ENCODE results near the gene ADCYAP1R1.

ADCYAP1R1 gene

DNA sequence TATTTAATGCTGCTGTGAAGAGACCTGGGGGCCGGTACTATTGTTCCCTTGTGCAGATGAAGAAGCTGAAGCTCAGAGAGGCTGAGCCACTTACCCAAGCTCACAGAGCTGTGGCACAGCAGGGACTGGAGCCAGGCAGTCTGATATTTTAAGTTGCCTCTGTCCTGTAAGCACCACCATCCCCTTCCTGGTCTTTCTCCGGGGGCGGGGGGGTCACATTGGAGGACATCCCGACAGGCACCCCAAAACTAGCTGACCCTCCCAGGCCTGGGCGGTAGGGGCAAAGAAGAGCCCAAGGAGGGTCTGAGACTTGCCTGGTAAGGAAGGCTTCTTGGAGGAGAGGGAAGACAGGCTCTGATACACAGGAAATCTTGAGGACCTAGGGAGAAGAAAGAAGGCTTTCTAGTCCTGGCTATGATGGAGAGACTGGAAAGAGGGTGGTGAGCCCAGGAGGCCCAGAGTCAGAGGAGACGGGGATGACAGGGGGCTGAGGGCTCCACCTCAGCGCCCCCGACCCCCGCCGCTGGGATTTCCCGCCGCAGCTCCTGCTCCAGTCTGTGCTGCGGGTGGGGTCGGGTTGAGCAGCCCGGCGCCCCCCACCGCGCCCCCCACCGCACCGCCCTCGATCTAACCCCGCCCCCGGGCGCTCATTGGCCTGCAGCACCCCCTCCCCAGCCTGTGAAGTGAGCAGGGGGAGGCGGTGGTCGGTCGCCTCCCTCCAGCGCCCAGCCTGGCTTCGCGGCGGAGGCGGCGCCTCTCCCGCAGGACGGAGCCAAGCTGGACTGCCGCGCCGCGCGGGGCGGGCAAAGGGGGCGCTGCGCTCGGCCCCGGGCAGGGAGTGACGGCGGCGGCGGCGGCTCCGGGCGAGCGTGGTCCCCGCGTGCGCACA lies at the start of gene ADCYAP1R1:
Gene ADCYAP1R1 (plus strand): TSS at position 711 of the 889 bp plus-strand sequence. CDS start 10,957 bp downstream, outside the sequence.
- DNase-seq, result no peak

GRCh38 chr7:31003097-31003496 lies 49.0 kb upstream of the ADCYAP1R1 start:
- DNase-seq, result no peak

GRCh38 chr7:31003721-31004120 lies 48.4 kb upstream of the ADCYAP1R1 start:
- DNase-seq, result no peak

DNA sequence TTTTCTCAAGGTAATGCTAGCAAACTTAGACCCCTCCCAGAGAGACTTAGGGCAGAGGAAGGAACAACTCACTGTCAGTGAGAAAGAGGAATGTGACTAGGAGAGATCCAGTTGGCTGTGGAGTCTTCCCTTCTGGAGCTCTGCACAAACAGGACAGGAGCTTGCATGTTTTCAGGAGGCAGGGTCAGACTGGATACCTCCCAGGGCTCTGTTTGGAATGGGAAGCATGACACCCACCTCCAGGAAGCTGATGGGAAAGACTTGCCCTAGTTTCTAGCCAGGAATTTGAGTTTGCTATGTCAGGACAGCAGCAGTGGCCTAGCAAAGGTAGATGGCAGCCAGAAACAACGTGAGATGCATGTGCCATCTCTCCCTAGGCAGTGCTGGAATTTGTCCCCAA lies 47.7 kb upstream of the ADCYAP1R1 start:
- no peak for DNase-seq

DNA sequence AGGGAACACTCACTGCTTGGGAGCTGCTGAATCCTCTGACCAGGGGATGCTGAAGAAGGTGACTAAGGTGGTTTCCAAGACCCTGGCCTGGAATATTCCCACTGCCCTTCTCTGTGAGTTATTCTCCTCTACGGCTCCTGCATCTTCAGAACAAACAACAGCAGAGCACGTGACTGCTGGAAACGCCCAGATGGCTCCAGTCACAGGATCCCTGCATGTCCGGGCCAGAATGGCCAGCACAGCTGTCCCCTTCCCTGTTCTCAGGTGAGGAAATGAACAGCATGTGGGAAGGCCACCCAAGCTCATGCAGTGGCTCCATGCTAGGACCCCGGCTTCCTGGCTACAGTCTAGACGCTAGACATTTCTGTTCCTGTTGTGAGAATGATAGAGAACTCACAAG lies 45.3 kb upstream of the ADCYAP1R1 start:
- DNase-seq, result no peak

DNA sequence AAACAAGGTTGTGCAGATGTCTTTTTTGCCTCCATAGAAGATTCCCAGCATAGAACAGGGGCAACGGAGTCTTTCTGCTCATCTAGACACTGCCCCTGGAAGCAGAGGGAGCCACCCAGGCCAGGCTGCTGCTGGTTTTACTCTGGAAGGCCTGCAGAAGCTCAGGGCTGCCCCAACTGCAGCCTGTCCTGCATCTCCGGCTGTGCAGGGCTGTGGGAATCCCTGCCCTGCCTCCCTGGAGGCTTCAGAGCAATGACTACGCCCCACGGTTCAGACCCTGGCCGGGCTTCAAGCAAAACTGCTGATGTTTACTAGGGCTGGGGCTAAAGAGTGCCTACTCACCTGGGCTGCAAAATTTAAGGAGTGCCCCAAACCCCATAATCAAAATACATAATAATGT lies 44.5 kb upstream of the ADCYAP1R1 start:
- no peak for DNase-seq

- no peak for DNase-seq
Observed at GRCh38 chr7:31014826-31015225, 37.3 kb upstream of the ADCYAP1R1 start.

DNA sequence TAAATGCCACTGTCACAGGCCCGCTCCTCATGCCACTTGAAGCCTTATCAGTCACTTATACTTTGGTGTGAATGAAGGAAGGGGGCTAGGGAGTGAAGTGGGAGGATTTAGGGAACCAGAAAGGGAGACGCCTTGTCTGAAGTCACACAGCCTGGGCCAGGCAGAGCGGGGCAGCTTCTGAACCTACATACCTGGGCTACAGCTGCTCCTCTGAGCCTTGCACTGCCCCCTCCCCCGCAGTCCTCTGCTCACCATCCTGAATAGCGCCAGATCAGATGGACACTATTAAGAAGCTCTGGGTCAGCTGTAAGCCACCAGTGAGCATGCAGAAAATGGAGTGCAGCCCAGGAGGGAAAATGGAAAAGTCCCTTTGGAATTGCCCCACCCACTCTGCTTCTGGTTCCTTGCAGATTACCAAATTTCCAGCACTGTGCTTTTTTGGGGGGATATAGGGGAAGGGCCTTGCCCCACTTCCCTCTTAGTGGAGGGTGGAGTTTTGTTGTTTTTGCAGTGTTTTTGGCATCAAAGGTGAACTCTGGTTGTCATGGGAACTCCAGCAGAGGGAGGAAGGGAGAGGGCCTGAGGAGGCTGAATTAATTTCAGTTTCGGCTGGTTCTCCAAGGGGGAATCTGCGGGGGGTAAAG lies 35.0 kb upstream of the ADCYAP1R1 start:
- no peak for DNase-seq

- no peak for DNase-seq
Observed at GRCh38 chr7:31017721-31018120, 34.4 kb upstream of the ADCYAP1R1 start.

DNA sequence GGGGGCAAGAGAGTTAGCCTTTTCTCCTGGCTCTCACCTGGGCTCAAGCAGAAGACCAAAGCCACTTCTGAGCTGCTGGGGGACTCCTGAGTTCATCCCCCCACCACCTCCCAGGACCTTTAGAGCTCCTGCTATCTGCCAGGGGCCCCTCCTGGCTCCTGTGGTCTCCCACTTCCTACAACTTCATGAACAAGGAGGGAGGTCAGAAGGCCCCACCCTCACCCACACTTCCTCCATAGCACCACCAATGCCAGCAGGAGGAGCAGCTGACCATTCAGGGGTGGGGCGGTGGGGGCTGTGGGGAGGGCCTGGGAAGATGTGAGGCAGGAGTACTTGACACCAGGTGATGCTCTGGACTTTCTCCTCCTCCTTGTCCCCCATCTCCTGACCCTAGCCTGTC lies 32.6 kb upstream of the ADCYAP1R1 start:
- DNase-seq, result no peak

GRCh38 chr7:31020161-31020560 lies 31.9 kb upstream of the ADCYAP1R1 start:
- DNase-seq, result no peak

GRCh38 chr7:31020652-31021051 lies 31.5 kb upstream of the ADCYAP1R1 start:
- DNase-seq, result no peak

DNA sequence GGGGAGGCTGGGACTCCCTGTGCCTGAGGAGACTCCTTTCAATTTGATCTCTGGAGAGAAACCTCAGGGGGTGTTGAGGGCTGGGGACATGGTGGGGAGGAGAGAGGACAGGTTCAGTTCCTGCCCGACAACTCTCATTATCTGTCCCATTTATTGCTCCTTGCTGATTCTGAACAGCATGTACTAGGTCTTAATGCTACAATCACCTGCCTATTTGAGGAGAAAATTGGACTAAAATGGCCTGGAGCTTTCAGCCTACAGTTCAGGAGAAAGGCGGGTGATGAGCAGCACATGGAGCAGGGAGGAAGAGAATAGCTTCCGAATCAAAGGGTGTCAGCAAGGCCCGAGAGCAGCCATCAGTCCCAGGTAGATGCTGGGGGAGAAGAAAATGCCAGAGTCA lies 30.0 kb upstream of the ADCYAP1R1 start:
- DNase-seq, result no peak

DNA sequence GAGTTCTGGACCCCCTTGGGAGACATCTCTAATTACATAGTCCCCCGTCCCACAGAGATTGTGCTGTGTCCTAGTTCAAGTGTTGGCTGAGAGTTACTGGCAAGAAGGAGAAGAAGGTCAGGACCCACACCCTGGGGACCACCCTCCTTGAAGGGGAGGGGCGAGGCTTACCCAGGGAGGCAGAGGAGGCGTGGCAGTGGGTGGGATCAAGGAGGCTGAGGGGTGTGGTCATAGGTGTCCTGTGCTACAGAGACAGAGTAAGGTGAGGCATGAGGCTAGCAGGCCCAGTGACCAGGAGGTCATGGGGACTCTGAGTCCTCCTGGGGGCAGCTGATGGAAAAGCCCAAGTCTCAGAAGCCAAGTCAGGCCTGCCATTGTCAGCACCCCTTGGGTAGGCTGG lies 29.4 kb upstream of the ADCYAP1R1 start:
- no peak for DNase-seq

GRCh38 chr7:31023877-31024276 lies 28.2 kb upstream of the ADCYAP1R1 start:
- DNase-seq, result no peak

DNA sequence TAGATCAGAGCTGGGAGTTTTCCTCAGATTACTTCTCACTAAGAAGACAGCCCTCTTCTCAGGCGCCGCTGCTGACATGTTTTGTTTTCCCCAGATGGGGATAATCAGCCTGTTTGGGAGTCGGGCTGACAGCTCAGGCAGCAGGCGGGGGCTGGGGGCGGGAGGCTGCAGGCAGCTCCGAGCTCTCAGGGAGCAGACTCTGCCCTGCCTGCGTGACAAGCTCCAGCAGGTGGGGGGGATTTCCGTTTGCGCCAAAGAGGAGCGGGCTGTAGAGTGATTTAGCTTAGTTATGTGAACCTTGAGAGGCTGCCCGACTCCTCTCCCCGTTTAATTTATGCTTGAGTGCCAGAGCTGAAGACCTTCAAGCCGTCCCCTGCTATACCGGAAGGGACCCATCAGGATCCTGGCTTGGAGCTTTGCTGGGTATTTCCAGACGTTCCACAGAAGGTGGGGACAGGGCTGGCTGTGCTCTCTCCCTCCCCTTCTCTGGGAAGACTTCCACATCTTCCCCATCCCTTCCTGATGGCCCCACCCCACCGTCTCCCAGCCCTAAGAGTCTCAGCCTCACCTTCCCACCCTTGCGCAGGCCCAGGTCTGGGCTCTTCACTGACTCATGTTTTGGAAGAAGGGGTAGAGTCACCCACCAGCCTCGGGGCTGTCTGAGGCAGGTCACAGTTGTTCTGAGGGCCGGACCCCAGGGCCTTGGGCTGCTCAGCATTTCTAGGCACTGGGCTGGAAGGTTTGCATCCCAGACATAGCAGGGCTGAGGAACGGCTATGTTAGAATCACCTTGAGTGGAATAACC lies 24.7 kb upstream of the ADCYAP1R1 start:
- DNase-seq, result no peak

- no peak for DNase-seq
Observed at GRCh38 chr7:31028006-31028405, 24.1 kb upstream of the ADCYAP1R1 start.

DNA sequence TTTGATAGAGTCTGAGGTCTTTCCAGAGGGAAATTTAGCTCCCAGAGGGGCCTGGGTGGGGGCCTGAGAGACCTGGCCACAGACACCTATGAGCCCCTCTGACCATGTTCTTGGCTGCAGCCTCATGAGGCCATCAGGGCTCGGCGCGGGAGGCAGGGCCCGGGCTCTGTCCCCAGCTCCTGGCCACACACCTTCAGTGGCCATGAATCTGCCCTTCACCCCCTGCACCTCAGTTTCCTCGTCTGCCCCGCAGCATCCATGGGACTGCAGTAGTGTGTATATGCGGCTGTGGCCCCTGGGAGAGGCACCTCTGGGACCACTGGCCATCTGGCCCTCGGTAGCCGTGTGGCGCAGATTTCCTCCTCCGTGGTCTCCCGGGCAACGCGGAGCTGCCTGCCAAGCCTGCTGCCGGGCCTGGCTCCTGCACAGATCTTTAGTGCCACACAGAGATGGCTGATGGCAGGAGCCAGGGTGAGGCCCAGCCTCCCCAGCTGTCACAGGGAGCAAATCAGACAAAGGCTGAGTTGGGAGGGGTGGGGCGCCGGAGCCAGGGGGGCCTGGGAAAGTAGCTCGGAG lies 23.6 kb upstream of the ADCYAP1R1 start:
- DNase-seq, result no peak

GRCh38 chr7:31029251-31030042 lies 22.7 kb upstream of the ADCYAP1R1 start:
- no peak for DNase-seq

- DNase-seq, result no peak
Observed at GRCh38 chr7:31033674-31034300, 18.3 kb upstream of the ADCYAP1R1 start.

DNA sequence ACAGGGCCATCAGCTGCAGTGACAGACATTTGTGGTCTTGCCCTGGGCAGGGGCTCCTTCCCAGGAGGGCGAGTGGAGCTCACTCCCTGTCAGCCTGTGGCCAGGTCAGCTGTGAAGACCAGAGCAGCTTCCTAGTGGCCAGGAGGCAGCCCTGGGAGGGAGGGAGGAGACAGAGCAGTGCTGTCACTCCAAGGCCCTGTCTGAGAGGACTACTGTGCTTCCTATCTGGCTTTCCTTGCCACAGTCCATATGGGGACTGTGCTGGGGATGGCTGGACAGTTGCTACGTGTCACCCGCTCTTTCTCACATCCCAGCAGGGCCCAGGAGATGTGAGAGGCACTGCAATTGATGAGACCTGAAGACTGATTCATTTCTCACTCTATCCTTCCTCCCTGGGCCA lies 15.2 kb upstream of the ADCYAP1R1 start:
- no peak for DNase-seq

- no peak for DNase-seq
Observed at GRCh38 chr7:31043051-31043471, 9.0 kb upstream of the ADCYAP1R1 start.

Measured in stimulated activated CD4-positive, alpha-beta T cell treated with anti-CD3 and anti-CD28 coated beads, Interleukin-1b, Interleukin-23, amount 100 ng/mL, for 48 hours (primary cell).